Stimulated activated naive CD4-positive, alpha-beta T cell (primary cell): ENCODE data around the gene FUT9.
"Not testable (repeated sequence)": the region's sequence is repeated elsewhere in the genome, so short reads cannot be mapped to it uniquely, and the experiment has no call there.

Source experiments
- DNase-seq, 6 experiments: peaks; one replicate each; lab custom pipeline; 2025; lab: John Stamatoyannopoulos, UW

Gene FUT9

DNA sequence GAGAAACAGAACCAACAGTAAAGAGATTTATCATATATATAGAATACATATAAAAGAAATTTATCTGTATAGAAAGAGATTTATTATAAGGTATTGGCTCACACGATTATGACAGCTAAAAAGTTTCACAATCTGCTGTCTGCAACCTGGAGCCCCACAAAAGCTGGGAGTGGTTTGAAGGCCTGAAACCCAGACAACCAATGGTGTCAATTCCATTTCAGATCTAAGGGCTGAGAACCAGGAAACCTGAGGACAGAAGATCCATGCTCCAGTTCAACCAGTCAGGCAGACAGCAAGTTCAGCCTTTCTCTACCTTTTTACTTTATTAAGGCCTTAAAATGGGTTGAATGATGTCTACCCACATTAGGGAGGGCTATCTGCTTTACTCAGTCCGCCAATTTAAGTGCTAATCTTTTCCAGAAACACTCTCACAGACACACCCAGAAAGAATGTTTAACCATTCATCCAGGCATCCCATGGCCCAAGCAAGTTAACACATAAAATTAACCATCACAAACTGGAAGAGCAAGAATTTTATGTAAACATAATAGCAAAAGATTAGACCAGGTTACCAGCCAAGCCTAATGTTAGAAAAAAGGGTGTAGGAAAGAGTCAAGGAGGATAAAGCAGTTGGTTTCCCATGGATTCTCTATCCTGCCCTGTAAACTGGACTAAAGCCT lies 170.9 kb downstream of the FUT9 start:
- no peak for DNase-seq

DNA sequence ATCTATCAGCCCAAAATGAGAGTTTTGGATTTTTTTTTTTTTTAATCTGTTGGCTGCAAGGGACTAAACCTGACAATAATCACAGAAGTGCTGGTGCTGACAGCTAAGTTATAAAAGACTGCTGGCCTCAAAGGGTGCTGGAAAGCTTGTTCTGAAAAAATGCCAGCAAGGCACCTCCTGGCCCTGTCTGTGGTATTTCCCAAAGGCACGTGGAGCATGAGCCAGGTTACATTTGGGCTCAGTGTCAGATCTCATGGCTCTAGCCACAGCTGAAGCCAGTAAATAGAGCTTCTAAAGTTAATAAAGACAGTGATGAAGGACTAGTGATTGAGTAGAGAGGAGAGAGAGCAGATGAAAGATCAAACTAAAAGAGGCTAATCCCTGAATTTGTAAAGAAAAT lies 178.9 kb downstream of the FUT9 start:
- no peak for DNase-seq

- no peak for DNase-seq
Measured at GRCh38 chr6:96195272-96195671, 179.5 kb downstream of the FUT9 start.

DNA sequence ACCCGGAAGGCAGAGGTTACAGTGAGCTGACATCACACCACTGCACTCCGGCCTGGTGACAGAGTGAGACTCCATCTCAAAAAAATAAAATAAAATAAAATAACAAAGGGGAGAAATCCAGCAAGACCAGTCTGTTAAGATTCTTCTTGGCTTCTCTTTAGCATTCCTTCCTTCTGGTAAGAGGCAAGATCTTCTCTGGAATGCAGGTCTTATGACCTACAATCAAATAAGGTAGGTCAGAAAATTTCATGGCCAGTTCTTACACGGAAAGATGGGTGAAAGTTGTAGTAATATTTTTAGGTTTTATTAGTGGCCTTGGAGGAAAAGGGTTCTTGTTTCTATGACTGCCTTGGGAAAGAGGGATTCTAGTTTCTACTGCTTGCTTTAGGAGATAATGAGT lies 180.9 kb downstream of the FUT9 start:
- DNase-seq, result no peak

- DNase-seq, result no peak
Measured at GRCh38 chr6:96197241-96197640, 181.5 kb downstream of the FUT9 start.

GRCh38 chr6:96202571-96202970 lies 186.8 kb downstream of the FUT9 start:
- no peak for DNase-seq

DNA sequence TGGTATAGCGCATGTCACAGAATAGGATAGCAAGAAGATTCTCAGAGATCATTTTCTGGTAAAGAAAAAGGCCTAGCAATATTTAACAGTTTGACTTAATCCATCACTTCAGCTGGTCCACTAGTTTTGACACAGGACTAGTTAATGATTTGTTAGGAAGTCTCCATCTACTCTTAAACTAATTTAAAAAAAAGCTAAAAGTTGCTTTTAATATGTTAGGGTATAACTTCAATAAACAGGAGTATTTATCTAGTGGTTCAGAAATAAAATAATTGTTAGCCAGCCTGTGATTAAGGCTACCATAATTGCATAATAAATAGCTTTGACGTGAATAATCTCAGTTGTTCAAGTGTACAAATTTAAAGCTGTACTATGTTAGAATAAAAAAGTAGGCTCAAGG lies 195.6 kb downstream of the FUT9 start:
- DNase-seq, result no peak

DNA sequence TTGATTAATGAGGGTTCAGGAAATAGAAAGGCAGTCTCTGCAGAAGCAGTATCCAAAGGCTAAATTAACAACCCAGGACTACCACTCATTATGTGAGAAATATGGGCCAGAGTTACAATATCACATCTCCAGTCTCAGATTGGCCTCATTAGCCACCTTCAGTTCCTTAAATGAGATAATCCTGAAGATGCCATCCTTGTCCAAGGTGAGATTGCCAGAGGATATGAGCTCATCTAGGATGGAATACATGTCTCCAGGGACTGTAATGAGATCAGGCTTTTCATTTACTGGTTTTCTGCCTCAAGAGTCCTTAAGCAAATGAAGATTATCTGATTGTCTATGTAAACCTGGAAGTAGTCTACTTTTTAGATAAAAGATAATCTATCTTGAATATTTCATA lies 196.3 kb downstream of the FUT9 start:
- no peak for DNase-seq

- DNase-seq, result no peak
Measured at GRCh38 chr6:96213784-96214183, 198.0 kb downstream of the FUT9 start.

DNA sequence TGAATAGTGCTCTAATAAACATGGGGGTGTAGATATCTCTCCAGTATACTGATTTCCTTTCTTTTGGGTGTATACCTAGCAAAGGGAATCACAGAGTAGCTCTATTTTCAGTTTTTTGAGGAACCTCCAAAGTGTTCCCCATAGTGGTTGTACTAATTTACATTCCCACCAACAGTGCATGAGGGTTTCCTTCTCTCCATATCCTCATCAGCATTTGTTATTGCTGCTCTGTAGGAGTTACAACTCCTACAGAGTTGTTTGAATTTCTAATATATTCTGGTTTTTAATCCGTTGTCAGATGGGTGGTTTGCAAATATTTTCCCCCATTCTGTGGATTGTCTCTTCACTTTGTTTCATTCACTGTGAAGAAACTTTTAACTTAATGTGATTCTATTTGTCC lies 207.9 kb downstream of the FUT9 start:
- DNase-seq, result no peak

GRCh38 chr6:96227135-96227534 lies 211.4 kb downstream of the FUT9 start:
- DNase-seq, result no peak

- no peak for DNase-seq
Measured at GRCh38 chr6:96234444-96234843, 218.7 kb downstream of the FUT9 start.

GRCh38 chr6:96235927-96236326 lies 220.2 kb downstream of the FUT9 start:
- no peak for DNase-seq

DNA sequence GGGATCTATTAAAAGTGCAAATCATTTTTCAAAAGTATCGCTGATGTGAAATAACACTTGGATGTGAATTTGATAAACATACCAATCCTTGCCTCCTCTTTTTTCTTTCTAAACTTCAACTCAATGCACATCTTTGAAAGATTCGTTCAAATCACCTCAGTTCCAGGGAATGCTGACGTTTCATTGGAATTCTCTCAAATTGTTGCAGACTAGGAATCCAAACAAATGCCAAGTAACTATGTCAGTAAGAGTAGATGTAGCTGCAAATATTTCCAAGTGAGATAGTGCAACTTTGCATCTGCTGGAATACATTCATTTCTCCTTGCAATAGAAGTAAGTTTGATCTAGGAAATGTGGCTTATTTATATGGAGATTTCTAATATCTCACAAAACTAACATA lies 220.7 kb downstream of the FUT9 start:
- DNase-seq, result no peak

DNA sequence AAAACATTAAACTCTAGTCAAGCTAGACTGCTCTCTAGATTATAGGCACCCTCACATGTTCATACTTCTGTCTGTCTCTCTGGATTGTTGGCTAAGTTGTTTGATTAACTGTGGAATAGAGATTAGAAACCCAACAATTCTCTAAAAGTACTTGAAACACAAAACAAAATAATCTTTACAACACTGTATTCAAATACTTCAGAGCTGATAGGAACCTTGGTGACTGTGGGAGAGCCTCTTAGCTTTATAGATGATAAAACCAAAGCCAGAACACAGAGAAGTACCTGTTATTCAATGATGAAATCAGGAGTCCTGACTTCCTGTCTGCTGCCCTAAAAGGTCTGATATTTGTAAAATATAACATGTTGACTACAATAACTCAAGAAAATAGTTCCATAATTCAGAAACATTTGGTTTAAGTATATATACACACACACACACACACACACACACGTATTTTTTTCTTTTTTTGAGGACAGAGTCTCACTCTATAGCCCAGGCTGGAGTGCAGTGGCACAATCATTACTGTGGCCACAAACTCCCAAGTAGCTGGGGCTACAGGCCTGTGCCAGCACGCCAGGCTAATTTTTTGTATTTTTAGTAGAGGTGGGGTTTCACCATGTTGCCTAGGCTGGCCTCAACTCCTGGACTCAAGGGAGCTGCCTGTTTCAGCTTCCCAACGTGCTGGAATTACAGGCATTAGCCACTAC lies 222.0 kb downstream of the FUT9 start:
- no peak for DNase-seq

DNA sequence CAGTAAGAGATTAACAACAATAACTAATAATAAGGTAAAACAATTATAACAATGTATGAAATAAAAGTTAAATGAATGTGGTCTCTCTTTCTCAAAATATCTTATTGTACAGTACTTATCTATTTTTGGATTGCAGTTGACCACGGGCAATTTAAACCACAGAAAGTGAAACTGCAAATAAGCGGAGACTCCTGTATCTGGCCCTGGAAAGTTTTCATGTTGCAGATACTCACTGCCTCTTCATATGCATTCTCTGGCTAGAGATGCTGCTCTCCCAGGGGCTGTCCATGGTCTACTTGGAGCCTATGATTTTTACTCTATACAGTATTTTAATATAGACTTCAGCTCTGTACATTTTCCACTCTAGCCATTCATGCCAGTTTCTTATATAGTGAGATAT lies 230.8 kb downstream of the FUT9 start:
- no peak for DNase-seq

DNA sequence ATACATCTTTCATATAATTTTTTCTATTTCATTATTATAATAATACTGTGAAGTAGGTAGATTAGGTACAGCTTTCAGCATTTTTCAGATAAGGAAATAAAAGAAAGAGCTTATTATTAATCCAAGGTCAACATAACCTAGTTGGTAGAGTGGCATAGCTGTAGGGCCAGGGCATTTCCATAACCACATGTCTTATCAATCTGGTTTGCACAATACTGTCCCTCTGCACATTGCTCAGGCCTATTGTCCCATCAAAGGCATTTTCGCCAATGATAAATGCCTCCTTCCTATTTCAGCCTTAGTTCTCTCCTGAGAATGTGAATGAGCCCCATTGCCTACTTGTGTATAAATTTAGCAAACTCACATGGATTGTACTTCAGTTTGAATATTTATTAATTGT lies 234.0 kb downstream of the FUT9 start:
- no peak for DNase-seq

- no peak for DNase-seq
Measured at GRCh38 chr6:96257751-96258150, 242.0 kb downstream of the FUT9 start.

- not testable (repeated sequence) for DNase-seq
Measured at GRCh38 chr6:96260787-96261430, 245.1 kb downstream of the FUT9 start.
